CD1c-positive myeloid dendritic cell (primary cell): ENCODE measurements around the gene DGKK.

Experiments
- DNase-seq: peaks from one replicate; pipeline ENCODE4 v3.0.0-alpha.2; 2016; ENCODE audit errors: extremely low spot score

DGKK gene

DNA sequence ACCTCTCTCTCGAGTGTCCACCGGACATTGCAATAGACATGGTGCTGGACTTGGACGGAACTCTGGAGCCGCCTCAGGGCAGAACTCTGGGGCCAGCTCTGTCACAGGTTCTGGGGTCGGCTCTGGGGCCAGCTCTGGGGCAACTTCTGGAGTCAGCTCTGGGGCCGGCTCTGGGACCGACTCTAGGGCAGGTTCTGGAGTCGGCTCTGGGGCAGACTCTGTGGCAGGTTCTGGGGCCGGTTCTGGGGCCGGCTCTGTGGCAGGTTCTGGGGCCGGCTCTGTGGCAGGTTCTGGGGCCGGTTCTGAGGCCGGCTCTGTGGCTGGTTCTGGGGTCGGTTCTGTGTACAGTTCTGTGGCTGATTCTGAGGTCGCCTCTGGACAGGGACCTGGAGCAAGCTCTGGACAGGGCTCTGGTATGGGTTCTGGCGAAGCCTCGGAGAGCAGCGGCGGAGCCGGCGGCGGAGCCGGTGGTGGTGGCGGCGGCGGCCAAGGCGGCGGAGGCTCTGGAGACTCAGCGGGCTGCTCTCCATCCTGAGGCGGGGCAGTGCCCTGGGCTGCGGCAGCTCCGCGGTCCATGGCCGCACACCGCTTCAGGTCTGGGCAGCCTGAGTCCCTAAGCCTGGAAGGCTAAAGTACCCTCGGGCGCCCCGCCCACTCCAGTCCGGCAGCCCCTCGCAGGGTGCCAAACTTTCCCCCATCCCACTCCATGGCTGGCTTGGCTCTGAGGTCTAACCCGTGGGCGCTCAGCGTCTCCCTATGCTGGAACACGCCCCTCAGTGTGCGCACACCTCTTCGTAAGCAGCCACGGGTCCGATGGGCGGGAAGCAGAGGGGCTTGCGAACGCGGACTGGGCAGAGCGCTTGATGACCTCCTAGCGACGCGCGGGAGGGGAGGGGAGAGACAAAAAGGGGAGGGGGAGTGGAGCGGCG lies at the start of gene DGKK:
TSS of gene DGKK (minus strand) at position 723 of the 929 bp plus-strand sequence. CDS start at position 576, 147 bp downstream.
- DNase-seq: no peak

DNA sequence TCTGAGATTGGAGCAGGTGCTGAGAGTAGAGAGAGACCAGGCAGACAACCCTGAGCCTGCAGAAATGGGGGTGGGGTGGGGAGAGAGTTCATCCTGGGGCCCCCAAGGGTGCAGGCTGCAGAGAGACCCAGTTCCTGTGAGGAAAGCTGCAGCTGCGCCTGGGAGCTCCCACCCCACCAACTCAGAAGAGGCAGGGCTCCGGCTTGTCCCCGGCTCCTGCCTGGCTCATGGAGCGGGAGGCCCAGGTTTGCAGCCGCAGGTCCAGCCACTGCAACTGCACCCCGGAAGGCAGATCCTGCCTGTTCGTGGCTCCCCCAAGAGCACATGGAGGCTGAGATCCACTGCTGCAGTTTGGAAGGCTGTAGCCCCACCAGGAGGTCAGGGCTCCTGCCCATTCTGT lies 44.2 kb upstream of the DGKK start:
- no peak for DNase-seq

DNA sequence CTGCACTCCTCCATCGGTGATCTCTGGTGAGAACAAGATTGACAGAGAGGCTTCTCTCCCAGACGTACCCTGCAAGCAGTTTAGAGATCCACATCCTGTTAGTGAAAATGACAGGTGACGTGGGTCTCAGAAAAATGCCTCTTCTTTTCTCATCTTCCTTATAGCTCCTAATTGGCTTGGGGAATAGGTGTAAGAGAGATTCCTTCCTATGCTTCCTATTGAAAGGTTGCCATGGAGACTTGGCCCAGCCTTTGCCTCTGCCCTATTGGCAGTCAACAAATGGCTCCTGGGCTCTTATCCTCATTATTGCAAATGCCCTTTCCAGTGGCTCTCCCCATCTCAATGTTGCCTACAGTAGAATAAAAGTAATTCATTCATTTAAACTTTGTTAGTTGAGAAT lies 26.5 kb upstream of the DGKK start:
- DNase-seq: no peak

GRCh38 chrX:50495616-50496015 lies 25.0 kb upstream of the DGKK start:
- DNase-seq: no peak

- no peak for DNase-seq
Observed at GRCh38 chrX:50492720-50493119, 22.1 kb upstream of the DGKK start.

- no peak for DNase-seq
Observed at GRCh38 chrX:50484662-50485061, 14.0 kb upstream of the DGKK start.

- no peak for DNase-seq
Observed at GRCh38 chrX:50483283-50483682, 12.7 kb upstream of the DGKK start.

- no peak for DNase-seq
Observed at GRCh38 chrX:50475208-50475607, 4.6 kb upstream of the DGKK start.

DNA sequence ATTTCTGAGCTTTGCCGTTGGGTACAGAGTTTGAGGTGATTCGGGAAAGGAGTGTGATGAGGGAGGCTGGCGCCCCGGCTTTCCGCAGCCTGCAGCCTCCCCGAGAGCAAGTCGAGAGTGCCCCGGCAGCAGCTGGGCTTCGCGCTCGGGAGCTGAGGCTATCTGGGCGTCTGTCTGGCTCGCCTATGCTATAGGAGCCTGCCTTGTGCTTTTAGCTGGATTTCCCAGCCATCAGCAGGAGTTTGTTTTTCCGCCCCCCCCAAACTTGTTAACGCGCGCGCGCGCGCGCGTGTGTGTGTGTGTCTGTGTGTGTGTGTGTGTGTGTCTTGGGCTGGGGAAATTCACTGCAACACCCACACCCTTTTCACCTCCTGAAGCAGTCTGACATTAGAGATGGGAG lies 765 bp upstream of the DGKK start:
- DNase-seq: no peak

GRCh38 chrX:50469206-50469605 lies 1.4 kb downstream of the DGKK start:
- no peak for DNase-seq

- DNase-seq: no peak
Observed at GRCh38 chrX:50459615-50460014, 11.0 kb downstream of the DGKK start.

GRCh38 chrX:50458483-50458882 lies 12.1 kb downstream of the DGKK start:
- DNase-seq: no peak

GRCh38 chrX:50456712-50457484 lies 13.7 kb downstream of the DGKK start:
- DNase-seq: peak; percentile 2

- DNase-seq: no peak
Observed at GRCh38 chrX:50452782-50453181, 17.8 kb downstream of the DGKK start.

- no peak for DNase-seq
Observed at GRCh38 chrX:50450324-50450723, 20.3 kb downstream of the DGKK start.

DNA sequence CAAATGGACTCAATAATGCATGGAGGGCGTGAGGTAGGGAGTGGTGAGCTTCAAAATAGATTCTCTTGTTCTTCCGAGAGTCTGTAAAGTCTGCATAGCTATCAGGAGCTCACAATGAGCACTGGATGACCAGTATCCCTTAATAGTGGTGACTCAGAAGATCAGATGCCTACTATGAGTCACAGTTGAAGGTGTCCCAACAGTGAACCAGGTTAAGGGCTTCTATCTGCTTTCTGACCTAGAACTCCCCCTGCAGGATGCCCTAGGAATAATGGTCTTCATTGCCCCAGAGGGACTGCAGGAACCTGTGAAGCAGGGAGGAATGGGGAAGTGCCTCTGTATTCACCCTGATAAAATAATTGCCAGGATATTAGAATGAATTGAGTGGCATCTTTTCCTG lies 22.1 kb downstream of the DGKK start:
- peak; percentile 7 for DNase-seq

DNA sequence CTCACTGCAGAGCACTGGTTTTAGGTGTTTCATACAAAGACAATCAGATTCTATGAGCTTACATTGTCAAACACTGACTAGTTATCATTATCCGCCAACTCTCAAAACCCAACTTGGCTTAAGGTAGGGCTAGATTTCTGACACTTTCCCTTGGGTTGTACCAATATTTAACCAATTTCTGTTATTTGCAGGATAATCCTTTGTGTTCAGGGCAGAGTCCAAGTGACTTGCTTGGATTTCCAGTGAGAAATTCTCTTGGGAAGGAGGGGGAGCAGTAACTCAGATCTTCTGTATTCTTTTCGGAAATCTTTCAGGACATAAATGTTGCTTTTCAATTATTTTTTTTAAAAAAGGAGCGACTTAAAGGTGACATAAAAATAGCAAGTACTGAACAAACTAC lies 23.1 kb downstream of the DGKK start:
- no peak for DNase-seq

GRCh38 chrX:50442426-50443116 lies 28.1 kb downstream of the DGKK start:
- DNase-seq: no peak

GRCh38 chrX:50436797-50437196 lies 33.8 kb downstream of the DGKK start:
- DNase-seq: no peak

GRCh38 chrX:50432829-50433289 lies 37.8 kb downstream of the DGKK start:
- no peak for DNase-seq

DNA sequence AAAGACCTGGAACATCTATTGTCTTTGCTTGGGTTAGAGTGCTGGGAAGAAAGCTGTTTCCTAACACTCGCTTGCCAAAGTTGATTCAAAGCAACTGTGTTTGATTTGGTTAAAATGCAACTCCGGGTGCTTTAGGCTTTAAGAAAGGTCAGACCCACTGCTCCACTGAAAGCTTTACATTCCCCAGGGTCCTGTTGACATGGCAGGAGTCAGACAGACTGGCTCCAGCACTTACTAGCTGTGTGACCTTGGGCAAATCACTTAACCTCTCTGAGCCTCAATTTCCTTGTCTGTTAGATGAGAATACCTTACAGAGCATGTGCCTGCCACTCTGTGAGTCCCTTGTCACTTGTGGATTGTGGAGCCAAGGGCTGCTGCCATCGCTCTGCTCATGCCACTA lies 39.0 kb downstream of the DGKK start:
- no peak for DNase-seq

DNA sequence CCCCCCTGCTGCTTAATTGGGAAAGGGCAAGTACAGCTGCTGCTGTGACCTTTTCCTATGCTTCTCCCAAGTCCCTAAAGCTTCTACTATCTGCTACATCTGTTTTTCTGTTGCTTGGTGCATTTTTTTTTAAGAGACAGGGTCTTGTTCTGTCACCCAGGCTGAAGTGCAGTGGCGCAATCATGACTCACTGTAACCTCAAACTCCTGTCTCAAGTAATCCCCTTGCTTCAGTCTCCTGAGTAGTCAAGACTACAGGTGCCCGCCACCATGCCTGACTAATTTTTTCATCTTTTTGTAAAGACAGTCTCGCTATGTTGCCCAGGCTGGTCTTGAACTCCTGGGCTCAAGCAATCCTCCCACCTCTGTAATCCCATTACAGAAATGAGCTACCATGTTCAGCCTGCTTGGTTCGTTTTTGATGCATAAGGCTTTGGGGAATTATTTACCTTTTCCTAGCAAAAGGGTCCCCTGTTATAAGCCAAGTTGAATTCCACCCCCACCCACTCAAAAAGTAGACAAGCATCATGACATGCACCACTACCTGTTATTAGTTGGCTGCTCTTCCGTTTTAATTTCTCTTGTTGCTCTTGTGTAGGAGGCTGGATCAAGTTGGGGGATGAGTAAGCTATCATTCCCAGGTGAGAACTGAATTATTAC lies 39.6 kb downstream of the DGKK start:
- DNase-seq: no peak
